Activated CD4-positive, CD25-positive, alpha-beta regulatory T cell (primary cell): ENCODE results near the gene TRABD2B.

ENCODE experiments used
- DNase-seq, 4 experiments: peaks; one replicate each; lab custom pipeline; 2025; lab: John Stamatoyannopoulos, UW

TRABD2B gene

GRCh38 chr1:48021792-48022191 lies 24.6 kb upstream of the TRABD2B start:
- no peak for DNase-seq

- DNase-seq = no peak
Observed at GRCh38 chr1:48019714-48020315, 22.6 kb upstream of the TRABD2B start.

GRCh38 chr1:48018799-48019198 lies 21.6 kb upstream of the TRABD2B start:
- DNase-seq = no peak

- no peak for DNase-seq
Observed at GRCh38 chr1:48017716-48018115, 20.5 kb upstream of the TRABD2B start.

- no peak for DNase-seq
Observed at GRCh38 chr1:48016515-48016914, 19.3 kb upstream of the TRABD2B start.

- DNase-seq = no peak
Observed at GRCh38 chr1:48013270-48013669, 16.1 kb upstream of the TRABD2B start.

GRCh38 chr1:48007047-48007446 lies 9.9 kb upstream of the TRABD2B start:
- DNase-seq = no peak

GRCh38 chr1:48006264-48006663 lies 9.1 kb upstream of the TRABD2B start:
- no peak for DNase-seq

- no peak for DNase-seq
Observed at GRCh38 chr1:48005253-48006117, 8.3 kb upstream of the TRABD2B start.

GRCh38 chr1:48003741-48004531 lies 6.8 kb upstream of the TRABD2B start:
- no peak for DNase-seq

GRCh38 chr1:48002142-48002541 lies 5.0 kb upstream of the TRABD2B start:
- DNase-seq = no peak

GRCh38 chr1:48001696-48002095 lies 4.5 kb upstream of the TRABD2B start:
- no peak for DNase-seq

- DNase-seq = no peak
Observed at GRCh38 chr1:48000883-48001282, 3.7 kb upstream of the TRABD2B start.

GRCh38 chr1:47999097-47999496 lies 1.9 kb upstream of the TRABD2B start:
- no peak for DNase-seq

GRCh38 chr1:47998396-47998990 lies 1.3 kb upstream of the TRABD2B start:
- DNase-seq = no peak

GRCh38 chr1:47996406-47997226 lies 569 bp downstream of the TRABD2B start:
- no peak for DNase-seq

- DNase-seq = no peak
Observed at GRCh38 chr1:47996060-47996405, 1.2 kb downstream of the TRABD2B start.

GRCh38 chr1:47995306-47996050 lies 1.7 kb downstream of the TRABD2B start:
- DNase-seq = no peak

- DNase-seq = no peak
Observed at GRCh38 chr1:47993881-47994625, 3.1 kb downstream of the TRABD2B start.

- no peak for DNase-seq
Observed at GRCh38 chr1:47993416-47993740, 3.8 kb downstream of the TRABD2B start.
